Gastroesophageal sphincter (tissue), 4 donors: ENCODE data around the gene LAD1. TPM values are rescaled to one million over a fixed set of nuclear protein-coding genes. Genes with fewer than 3 reads are reported as not detected.

Experiments used
- ATAC-seq: fragments of 150-250 bp; one replicate; pipeline ENCODE4 v1.9.1; 2016; ENCODE audit warnings: mild to moderate bottlenecking, moderate library complexity
- H3K27ac ChIP-seq, 4 donors: fragments of 200-600 bp; sonication (generic) in 3 of 4; 1 replicate in 3 of 4; 2 replicates in 1 of 4; pipeline ENCODE4 v1.5.1; 2016 to 2019
- H3K27me3 ChIP-seq: fragments of 200-600 bp; sonication (generic); one replicate; pipeline ENCODE4 v1.5.1; 2019
- H3K36me3 ChIP-seq, 2 donors: fragments of 200-600 bp; sonication (generic); one replicate each; pipeline ENCODE4 v1.5.1; 2019; ENCODE audit warnings: control low read depth in 1 of 2
- H3K4me1 ChIP-seq, 3 donors: fragments of 200-600 bp; sonication (generic); 1 replicate in 2 of 3; 2 replicates in 1 of 3; pipeline ENCODE4 v1.5.1; 2016 to 2019; ENCODE audit warnings: control low read depth in 2 of 3
- H3K4me3 ChIP-seq, 2 donors: fragments of 200-600 bp; sonication (generic); one replicate each; pipeline ENCODE4 v1.5.1; 2019; ENCODE audit warnings: mild to moderate bottlenecking in 1 of 2, moderate library complexity in 1 of 2
- H3K9me3 ChIP-seq, 3 donors: fragments of 200-600 bp; sonication (generic); one replicate each; pipeline ENCODE4 v1.5.1; 2017 to 2019; ENCODE audit warnings: control low read depth in 2 of 3
- CTCF ChIP-seq, 4 experiments: fragments of 200-600 bp in 2 of 4; fragments of 450-650 bp in 2 of 4; sonication (generic) in 1 of 4; IDR thresholded peaks; one replicate each; pipeline ENCODE4 v1.5.1; 2017 to 2019; ENCODE audit warnings: antibody characterized with exemption in 4 of 4, mild to moderate bottlenecking in 2 of 4, moderate library complexity in 2 of 4
- EP300 ChIP-seq: sonication (generic); formaldehyde crosslinking; IDR thresholded peaks from one replicate; pipeline ENCODE4 v1.6.1; 2017; ENCODE audit warnings: antibody characterized with exemption, mild to moderate bottlenecking
- POLR2A ChIP-seq, 2 donors: fragments of 450-650 bp; IDR thresholded peaks; one replicate each; pipeline ENCODE4 v1.6.1; 2017; ENCODE audit warnings: antibody characterized with exemption in 2 of 2, mild to moderate bottlenecking in 2 of 2, moderate library complexity in 1 of 2
- POLR2AphosphoS5 ChIP-seq: sonication (generic); formaldehyde crosslinking; IDR thresholded peaks from one replicate; pipeline ENCODE4 v1.6.1; 2017; ENCODE audit warnings: antibody characterized with exemption
- WGBS, 2 donors: methylation state at CpG; one replicate each; pipeline ENCODE4 v1.1.5; 2018; ENCODE audit warnings: low coverage in 1 of 2; 5-methylcytosine and 5-hydroxymethylcytosine counted together
- total RNA-seq, 4 donors: library from RNA; depleted of rRNA; stranded (reverse); fragments of >200 nt; gene quantifications; one replicate each; pipeline ENCODE4 v1.1.0, GENCODE V29; 2016

The LAD1 gene
- total RNA-seq, 4 donors from 2014 or later = 1.2 to 24.1 (median 1.9) TPM

- Histone ChIP-seq H3K36me3 (no peaks in the 10 kb centered on the region), H3K4me3 (no peak overlapping the region), H3K27me3 (peaks cover 29% of the 10 kb centered on the region), H3K9me3 (no peaks in the 10 kb centered on the region), H3K4me1 (peaks cover 0 to 9% (median 7%) of the 10 kb centered on the region in 3 donors), H3K27ac (no peak overlapping the region)
- ATAC-seq = no peak
- WGBS, 2 donors = 33% methylated on average over 1 of the region's 3 CpGs; no CpG with 5 or more reads in 1 of the 2 donors
- no peak for TF ChIP-seq EP300
- no peak for TF ChIP-seq CTCF (IDR thresholded peaks at IDR 0.05)
- no peak for TF ChIP-seq POLR2A (IDR thresholded peaks at IDR 0.05)
- no peak for TF ChIP-seq POLR2AphosphoS5
These were observed 4.5 kb downstream of the LAD1 start for GRCh38 chr1:201394591-201394990.

GRCh38 chr1:201393076-201393475, 6.0 kb downstream of the LAD1 start:
- no peak for ATAC-seq
- Histone ChIP-seq H3K4me1 (no peaks in the 10 kb centered on the region), H3K27me3 (peaks cover 27% of the 10 kb centered on the region), H3K27ac (no peak overlapping the region), H3K4me3 (no peak overlapping the region), H3K9me3 (no peaks in the 10 kb centered on the region), H3K36me3 (no peaks in the 10 kb centered on the region)
- TF ChIP-seq EP300 (no peak), POLR2A (IDR thresholded peaks at IDR 0.05) (no peak), CTCF (IDR thresholded peaks at IDR 0.05) (no peak)
- 71% methylated on average over 3 of the region's 3 CpGs; no CpG with 5 or more reads in 1 of the 2 donors for WGBS, 2 donors

GRCh38 chr1:201391651-201392511, 7.2 kb downstream of the LAD1 start:
- Histone ChIP-seq H3K27ac (no peak overlapping the region), H3K9me3 (no peaks in the 10 kb centered on the region), H3K4me3 (no peak overlapping the region), H3K36me3 (no peaks in the 10 kb centered on the region), H3K4me1 (no peaks in the 10 kb centered on the region), H3K27me3 (peaks cover 25% of the 10 kb centered on the region)
- WGBS, 2 donors = 33 to 69% methylated on average over 1 to 8 of the region's 9 CpGs
- no peak for ATAC-seq
- no peak for TF ChIP-seq CTCF (IDR thresholded peaks at IDR 0.05)
- no peak for TF ChIP-seq EP300
- no peak for TF ChIP-seq POLR2AphosphoS5
- TF ChIP-seq POLR2A (IDR thresholded peaks at IDR 0.05) = no peak

- no peaks in the 10 kb centered on the region for H3K4me1 ChIP-seq
- no peak overlapping the region for H3K4me3 ChIP-seq
- no peaks in the 10 kb centered on the region for H3K9me3 ChIP-seq
- H3K27me3 ChIP-seq = peaks cover 28% of the 10 kb centered on the region
- no peaks in the 10 kb centered on the region for H3K36me3 ChIP-seq
- WGBS, 2 donors = no CpG with 5 or more reads among the region's 1 CpG
- no peak overlapping the region for H3K27ac ChIP-seq
- no peak for ATAC-seq
- TF ChIP-seq EP300 (no peak), CTCF (IDR thresholded peaks at IDR 0.05) (no peak), POLR2A (IDR thresholded peaks at IDR 0.05) (no peak), POLR2AphosphoS5 (no peak)
These were observed 7.9 kb downstream of the LAD1 start for GRCh38 chr1:201391225-201391624.

GRCh38 chr1:201389051-201389450, 10.1 kb downstream of the LAD1 start:
- Histone ChIP-seq H3K4me3 (no peak overlapping the region), H3K27ac (no peak overlapping the region), H3K36me3 (no peaks in the 10 kb centered on the region), H3K4me1 (no peaks in the 10 kb centered on the region), H3K27me3 (peaks cover 46% of the 10 kb centered on the region), H3K9me3 (no peaks in the 10 kb centered on the region)
- no peak for ATAC-seq
- no peak for TF ChIP-seq EP300
- no peak for TF ChIP-seq POLR2A (IDR thresholded peaks at IDR 0.05)
- TF ChIP-seq CTCF (IDR thresholded peaks at IDR 0.05) = no peak
- TF ChIP-seq POLR2AphosphoS5 = no peak
- whole genome bisulfite sequencing, 2 donors = no CpG with 5 or more reads among the region's 12 CpGs
